Gastroesophageal sphincter (tissue), 3 donors: ENCODE data around the gene DCTN2.

Experiments
- CTCF ChIP-seq, 4 experiments: fragments of 200-600 bp in 2 of 4; fragments of 450-650 bp in 2 of 4; sonication (generic) in 1 of 4; IDR thresholded peaks; one replicate each; pipeline ENCODE4 v1.5.1; 2017 to 2019; ENCODE audit warnings: antibody characterized with exemption in 4 of 4, mild to moderate bottlenecking in 2 of 4, moderate library complexity in 2 of 4
- POLR2AphosphoS5 ChIP-seq: sonication (generic); formaldehyde crosslinking; IDR thresholded peaks from one replicate; pipeline ENCODE4 v1.6.1; 2017; ENCODE audit warnings: antibody characterized with exemption

GRCh38 chr12:57515408-57515933 lies 31.5 kb downstream of the DCTN2 start:
- TF ChIP-seq POLR2AphosphoS5 (no peak), CTCF (IDR thresholded peaks at IDR 0.05) (no peak)
